PC-9 (cell line): ENCODE measurements around the gene PALM. TPM values are rescaled to one million over a fixed set of nuclear protein-coding genes. Genes with fewer than 3 reads are reported as not detected.
"Not testable (repeated sequence)": the region's sequence is repeated elsewhere in the genome, so short reads cannot be mapped to it uniquely, and the experiment has no call there.

Experiments used
- BruUV-seq: library from RNA; stranded (reverse); fragments of 400-500 nt; replicated peaks from 2 replicates; lab custom pipeline; 2021; lab: Mats Ljungman, UMichigan
- CTCF ChIA-PET: fragments of 300-600 bp; sonication (Branson Sonifier 250); formaldehyde crosslinking; loops from one replicate; lab custom pipeline; 2022; ENCODE audit warnings: antibody characterized with exemption; lab: Charles Lee
- POLR2A ChIA-PET: fragments of 300-600 bp; sonication (Branson Sonifier 250); formaldehyde crosslinking; loops from one replicate; lab custom pipeline; 2022; ENCODE audit warnings: antibody characterized with exemption; ENCODE audit not compliant: unreplicated experiment; lab: Charles Lee
- DNase-seq, 2 experiments: peaks; one replicate each; pipeline versions ENCODE4 v3.0.0 to v3.0.0-alpha.2; 2015 to 2022; ENCODE audit warnings: mixed read lengths in 1 of 2
- H2AFZ ChIP-seq: fragments of 200-600 bp; sonication (generic); 2 replicates; pipeline ENCODE4 v1.8.1; 2017; ENCODE audit warnings: antibody characterized with exemption
- H3F3A ChIP-seq: fragments of 200-600 bp; sonication (generic); 2 replicates; pipeline ENCODE4 v1.8.1; 2017; ENCODE audit warnings: antibody characterized with exemption, mild to moderate bottlenecking, low read depth; ENCODE audit not compliant: insufficient read depth
- H3K27ac ChIP-seq: fragments of 200-600 bp; sonication (generic); 2 replicates; pipeline ENCODE4 v1.6.1; 2016; ENCODE audit warnings: mixed run types
- H3K27me3 ChIP-seq: fragments of 200-600 bp; sonication (generic); 2 replicates; pipeline ENCODE4 v1.6.1; 2016; ENCODE audit warnings: low read depth, mixed run types; ENCODE audit not compliant: insufficient read depth
- H3K36me3 ChIP-seq: fragments of 200-600 bp; sonication (generic); 2 replicates; pipeline ENCODE4 v1.6.1; 2016; ENCODE audit warnings: low read depth, mixed run types
- H3K4me1 ChIP-seq: fragments of 200-600 bp; sonication (generic); replicated peaks from 2 replicates; pipeline ENCODE4 v1.6.1; 2016; ENCODE audit warnings: mixed run types; ENCODE audit not compliant: insufficient read depth
- H3K4me2 ChIP-seq: fragments of 200-600 bp; sonication (generic); 2 replicates; pipeline ENCODE4 v1.6.1; 2017; ENCODE audit warnings: mixed run types
- H3K4me3 ChIP-seq: fragments of 200-600 bp; sonication (generic); 2 replicates; pipeline ENCODE4 v1.6.1; 2016; ENCODE audit warnings: mixed run types
- H3K79me2 ChIP-seq: fragments of 200-600 bp; sonication (generic); 2 replicates; pipeline ENCODE4 v1.6.1; 2017; ENCODE audit warnings: low read depth, mixed run types
- H3K9me2 ChIP-seq: fragments of 200-600 bp; sonication (generic); 2 replicates; pipeline ENCODE4 v1.8.1; 2017; ENCODE audit warnings: mild to moderate bottlenecking; ENCODE audit not compliant: insufficient read depth
- H3K9me3 ChIP-seq: fragments of 200-600 bp; sonication (generic); 2 replicates; pipeline ENCODE4 v1.8.1; 2016; ENCODE audit warnings: low read depth; ENCODE audit not compliant: insufficient read depth
- H4K20me1 ChIP-seq: fragments of 200-600 bp; sonication (generic); 2 replicates; pipeline ENCODE4 v1.8.1; 2017; ENCODE audit not compliant: insufficient read depth
- CTCF ChIP-seq: fragments of 200-600 bp; sonication (generic); conservative IDR thresholded peaks from 2 replicates; pipeline ENCODE4 v1.6.1; 2017; ENCODE audit warnings: mixed run types, antibody characterized with exemption, mild to moderate bottlenecking, moderate library complexity
- EZH2 ChIP-seq: fragments of 200-600 bp; sonication (generic); IDR thresholded peaks from 2 replicates; pipeline ENCODE4 v1.8.0; 2017; ENCODE audit warnings: antibody characterized with exemption, low read depth
- intact Hi-C: fragments of 100-400 bp; cut with micrococcal nuclease; formaldehyde crosslinking; loops from one replicate; pipeline ENCODE4 v1.10.0; 2022; ENCODE audit not compliant: unreplicated experiment
- total RNA-seq: library from RNA; stranded (reverse); gene quantifications from 2 replicates; pipeline ENCODE4 v1.2.3, GENCODE V29; 2021

The PALM gene
- total RNA-seq, 1 experiment from 2014 or later: 1.8 TPM

- Histone ChIP-seq H3K9me3 (no peaks in the 10 kb centered on the region), H3K9me2 (no peaks in the 10 kb centered on the region), H3F3A (no peaks in the 10 kb centered on the region), H3K27me3 (peaks cover 3% of the 10 kb centered on the region; the same call in 1 of the 2 replicates), H4K20me1 (no peaks in the 10 kb centered on the region), H3K36me3 (no peaks in the 10 kb centered on the region), H3K4me3 (no peak overlapping the region), H2AFZ (no peak overlapping the region), H3K4me1 (no peaks in the 10 kb centered on the region), H3K79me2 (no peaks in the 10 kb centered on the region), H3K4me2 (no peak overlapping the region), H3K27ac (no peak overlapping the region)
- no TSS peak for BruUV-seq
- POLR2A ChIA-PET: no interaction called here
- CTCF ChIA-PET: no interaction called here
- TF ChIP-seq CTCF (no peak), EZH2 (no peak)
- no peak for DNase-seq
- intact Hi-C loops: no loop called here
These were observed 16.8 kb downstream of the PALM start for GRCh38 chr19:725461-726089.

- DNase-seq: no peak
- Histone ChIP-seq H3F3A (peaks cover 6% of the 10 kb centered on the region; the same call in 1 of the 2 replicates), H3K4me1 (no peaks in the 10 kb centered on the region), H3K9me3 (no peaks in the 10 kb centered on the region), H3K4me2 (no peak overlapping the region), H3K79me2 (no peaks in the 10 kb centered on the region), H3K9me2 (no peaks in the 10 kb centered on the region), H3K27ac (no peak overlapping the region), H3K4me3 (no peak overlapping the region), H3K27me3 (no peaks in the 10 kb centered on the region), H4K20me1 (no peaks in the 10 kb centered on the region), H3K36me3 (no peaks in the 10 kb centered on the region), H2AFZ (no peak overlapping the region)
- CTCF ChIA-PET: no interaction called here
- POLR2A ChIA-PET: no interaction called here
- no TSS peak for BruUV-seq
- intact Hi-C loops: no loop called here
- TF ChIP-seq CTCF (no peak), EZH2 (no peak)
These were observed 18.5 kb downstream of the PALM start for GRCh38 chr19:726993-727956.

GRCh38 chr19:728011-728410, 19.3 kb downstream of the PALM start:
- no peaks in the 10 kb centered on the region for H4K20me1 ChIP-seq
- no peaks in the 10 kb centered on the region for H3K4me1 ChIP-seq
- TF ChIP-seq CTCF (no peak), EZH2 (no peak)
- H3F3A ChIP-seq: peaks cover 10% of the 10 kb centered on the region; the same call in 1 of the 2 replicates
- H3K9me3 ChIP-seq: no peaks in the 10 kb centered on the region
- no peak for DNase-seq
- no TSS peak for BruUV-seq
- no peak overlapping the region for H3K27ac ChIP-seq
- intact Hi-C loops: no loop called here
- POLR2A ChIA-PET: no interaction called here
- H3K79me2 ChIP-seq: no peaks in the 10 kb centered on the region
- H2AFZ ChIP-seq: no peak overlapping the region
- no peaks in the 10 kb centered on the region for H3K9me2 ChIP-seq
- no peak overlapping the region for H3K4me2 ChIP-seq
- CTCF ChIA-PET: no interaction called here
- H3K36me3 ChIP-seq: no peaks in the 10 kb centered on the region
- H3K27me3 ChIP-seq: no peaks in the 10 kb centered on the region
- H3K4me3 ChIP-seq: no peak overlapping the region

- H3K27ac ChIP-seq, H3K36me3 ChIP-seq, BruUV-seq, H3K79me2 ChIP-seq, H3K4me2 ChIP-seq, intact Hi-C loops, H2AFZ ChIP-seq, H4K20me1 ChIP-seq, POLR2A ChIA-PET, CTCF ChIA-PET, H3K9me3 ChIP-seq, H3K27me3 ChIP-seq, H3K4me1 ChIP-seq, H3K4me3 ChIP-seq, DNase-seq, H3K9me2 ChIP-seq: not testable (repeated sequence)
- H3F3A ChIP-seq: peaks cover 14% of the 10 kb centered on the region; the same call in 1 of the 2 replicates
These were observed 20.8 kb downstream of the PALM start for GRCh38 chr19:729564-729963.
